ENCODE measurements around the gene PTPRM.
"Not testable (repeated sequence)": the region's sequence is repeated elsewhere in the genome, so short reads cannot be mapped to it uniquely, and the experiment has no call there.

PTPRM gene

GRCh38 chr18:8020132-8020846 is 453.2 kb downstream of the PTPRM start:
- no peak for DNase-seq

- DNase-seq: no peak
Measured at GRCh38 chr18:8029061-8029460, 461.9 kb downstream of the PTPRM start.

DNA sequence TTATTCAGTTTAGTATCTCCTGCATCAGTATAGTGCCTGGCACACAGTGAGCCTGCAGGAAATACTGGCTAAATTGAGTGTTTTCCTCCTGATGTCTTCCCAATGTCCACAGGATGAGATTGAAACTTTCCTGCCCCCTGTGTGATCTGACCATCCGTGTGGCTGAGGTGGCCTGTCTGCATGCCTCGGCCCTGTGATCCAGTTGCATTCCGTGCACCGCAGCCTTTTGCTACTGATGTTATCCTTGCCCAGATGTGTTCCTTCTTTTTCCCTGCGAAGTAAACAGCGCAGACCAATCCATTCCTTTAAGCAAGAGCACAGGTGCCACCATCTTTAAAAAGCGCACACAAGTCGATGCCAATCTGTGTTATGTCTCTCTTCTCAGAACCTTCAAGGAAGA is 462.6 kb downstream of the PTPRM start:
- no peak for DNase-seq

- DNase-seq: no peak
Measured at GRCh38 chr18:8030201-8030600, 463.1 kb downstream of the PTPRM start.

GRCh38 chr18:8031496-8031895 is 464.4 kb downstream of the PTPRM start:
- DNase-seq: no peak

GRCh38 chr18:8034674-8035073 is 467.6 kb downstream of the PTPRM start:
- no peak for DNase-seq

- no peak for DNase-seq
Measured at GRCh38 chr18:8036551-8036950, 469.4 kb downstream of the PTPRM start.

DNA sequence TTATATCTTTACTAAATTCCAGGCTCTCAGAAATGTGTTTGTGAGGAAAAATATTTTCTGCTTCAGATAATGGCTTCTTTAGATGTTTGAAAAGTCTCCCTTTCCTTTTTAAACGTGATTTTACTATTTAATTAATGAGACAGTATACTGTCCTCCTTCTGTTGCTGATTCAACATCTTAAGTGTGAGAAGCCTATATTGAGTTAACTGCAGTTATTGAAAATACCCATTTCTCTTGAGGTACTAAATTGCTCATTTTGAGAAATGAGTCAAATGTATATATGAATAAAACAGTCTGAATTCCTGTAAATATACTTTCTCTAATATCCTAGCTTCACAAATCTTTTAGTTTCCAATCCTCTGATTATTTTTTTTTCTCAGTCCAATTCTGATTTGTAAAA is 470.2 kb downstream of the PTPRM start:
- no peak for DNase-seq

DNA sequence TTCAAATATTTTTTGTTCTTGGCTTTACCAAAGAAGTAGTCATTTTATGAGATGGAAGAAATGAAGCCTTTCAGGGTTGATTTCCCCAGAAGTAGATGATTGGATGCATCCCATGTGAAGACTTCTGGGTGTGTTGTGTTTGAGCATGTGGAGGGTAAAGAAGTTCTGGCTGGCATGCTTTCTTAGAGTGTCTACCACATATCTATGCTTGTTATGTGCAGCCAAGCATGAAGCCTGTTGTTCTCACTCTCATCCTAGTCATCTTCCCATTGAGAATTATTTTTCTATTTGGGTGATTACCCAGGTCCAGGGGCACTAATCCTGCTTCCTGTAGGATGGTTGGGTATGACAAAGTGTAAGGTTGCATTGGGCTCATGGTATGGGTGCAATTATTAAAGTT is 472.9 kb downstream of the PTPRM start:
- no peak for DNase-seq

DNA sequence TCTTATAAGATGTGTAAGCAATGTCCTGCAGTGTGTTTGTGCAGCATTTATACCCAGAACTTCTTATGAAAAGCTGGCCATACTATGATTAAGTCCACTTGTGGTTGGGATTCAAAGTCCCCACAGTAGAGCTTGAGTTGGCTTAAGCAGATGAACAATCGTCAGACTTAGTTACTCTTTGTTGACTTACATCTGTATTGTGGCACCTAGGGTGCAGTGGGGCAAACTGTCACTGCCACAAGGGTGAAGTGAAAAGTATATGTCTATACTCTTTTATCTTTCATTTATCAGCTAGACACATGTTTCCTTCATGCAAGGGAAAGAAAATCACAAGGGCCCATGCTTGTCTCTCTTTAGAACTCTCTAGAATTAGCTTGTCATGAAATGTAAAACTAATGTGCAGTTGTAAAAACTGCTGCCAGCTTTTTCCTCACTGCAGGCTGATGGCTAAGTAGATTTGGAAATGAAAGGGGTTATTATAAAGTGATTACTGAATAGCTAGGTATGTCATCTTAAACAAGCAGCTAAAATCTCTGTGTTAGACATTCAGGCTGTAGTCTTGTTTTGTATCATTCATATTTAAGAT is 474.5 kb downstream of the PTPRM start:
- no peak for DNase-seq

GRCh38 chr18:8044004-8044403 is 476.9 kb downstream of the PTPRM start:
- no peak for DNase-seq

GRCh38 chr18:8045160-8045883 is 478.2 kb downstream of the PTPRM start:
- DNase-seq: no peak

- DNase-seq: no peak
Measured at GRCh38 chr18:8045884-8046281, 478.8 kb downstream of the PTPRM start.

- no peak for DNase-seq
Measured at GRCh38 chr18:8046441-8046840, 479.3 kb downstream of the PTPRM start.

DNA sequence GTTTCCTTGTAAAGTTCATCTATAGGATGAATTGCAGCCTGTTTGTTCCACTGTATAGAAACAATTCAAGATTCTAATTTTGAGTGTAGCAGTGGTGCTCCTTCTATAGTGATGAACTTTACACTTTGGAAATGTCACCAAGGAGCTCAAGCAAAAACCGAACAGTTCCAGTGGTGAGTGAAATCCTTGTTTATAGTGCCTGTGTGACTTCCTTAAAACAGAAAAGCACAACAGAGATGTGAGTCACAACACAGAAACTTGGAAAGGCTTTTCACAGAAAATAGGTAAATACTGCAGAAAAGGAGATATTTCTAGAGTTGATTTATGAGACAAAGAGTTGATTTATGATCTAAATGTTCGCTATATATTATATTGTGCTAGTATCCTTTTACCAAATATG is 482.0 kb downstream of the PTPRM start:
- no peak for DNase-seq

GRCh38 chr18:8050616-8051329 is 483.7 kb downstream of the PTPRM start:
- no peak for DNase-seq

DNA sequence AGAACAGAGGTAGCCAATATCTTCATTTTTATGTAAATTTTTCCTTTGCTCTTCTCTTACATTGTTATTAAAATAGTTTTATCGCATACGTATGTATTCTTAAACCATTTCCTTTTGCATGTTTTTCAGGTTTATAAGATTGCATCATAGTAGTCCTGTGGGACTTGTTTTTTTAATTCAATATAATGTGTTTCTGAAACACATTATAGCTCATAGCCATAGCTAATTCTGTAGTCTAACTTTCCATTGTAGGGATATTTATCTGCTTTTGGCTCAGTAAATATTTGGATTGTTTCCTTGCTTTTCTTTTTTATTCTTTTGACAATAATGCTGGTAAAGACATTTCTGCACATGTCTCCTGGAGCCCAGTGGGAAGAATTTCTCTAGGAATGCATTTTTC is 484.3 kb downstream of the PTPRM start:
- no peak for DNase-seq

DNA sequence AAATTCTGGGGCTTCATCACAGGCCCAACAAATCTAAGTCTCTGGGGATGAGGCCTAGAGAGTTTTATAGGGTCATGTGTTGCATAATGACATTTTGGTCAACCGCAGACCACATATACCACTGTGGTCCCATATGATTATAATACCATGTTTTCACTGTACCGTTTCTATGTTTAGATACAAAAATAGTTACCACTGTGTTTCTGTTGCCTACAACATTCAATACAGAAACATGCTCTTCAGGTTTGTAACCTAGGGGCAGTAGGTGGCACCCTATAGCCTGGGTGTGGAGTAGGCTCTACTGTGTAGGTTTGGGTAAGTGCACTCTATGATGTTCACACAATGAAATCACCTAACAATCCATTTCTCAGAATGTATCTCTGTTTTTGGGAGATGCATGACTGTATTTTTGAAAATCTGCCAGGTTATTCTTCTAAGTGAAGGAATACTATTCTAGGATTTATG is 485.2 kb downstream of the PTPRM start:
- DNase-seq: no peak

GRCh38 chr18:8056723-8057122 is 489.6 kb downstream of the PTPRM start:
- no peak for DNase-seq

DNA sequence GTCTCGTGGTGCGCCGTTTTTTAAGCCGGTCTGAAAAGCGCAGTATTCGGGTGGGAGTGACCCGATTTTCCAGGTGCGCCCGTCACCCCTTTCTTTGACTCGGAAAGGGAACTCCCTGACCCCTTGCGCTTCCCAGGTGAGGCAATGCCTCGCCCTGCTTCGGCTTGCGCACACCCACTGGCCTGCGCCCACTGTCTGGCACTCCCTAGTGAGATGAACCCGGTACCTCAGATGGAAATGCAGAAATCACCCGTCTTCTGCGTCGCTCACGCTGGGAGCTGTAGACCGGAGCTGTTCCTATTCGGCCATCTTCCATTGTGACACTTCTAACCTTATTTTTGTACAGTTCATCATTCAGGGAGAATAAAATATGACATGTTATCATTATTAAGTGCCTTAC is 496.0 kb downstream of the PTPRM start:
- DNase-seq: not testable (repeated sequence)

DNA sequence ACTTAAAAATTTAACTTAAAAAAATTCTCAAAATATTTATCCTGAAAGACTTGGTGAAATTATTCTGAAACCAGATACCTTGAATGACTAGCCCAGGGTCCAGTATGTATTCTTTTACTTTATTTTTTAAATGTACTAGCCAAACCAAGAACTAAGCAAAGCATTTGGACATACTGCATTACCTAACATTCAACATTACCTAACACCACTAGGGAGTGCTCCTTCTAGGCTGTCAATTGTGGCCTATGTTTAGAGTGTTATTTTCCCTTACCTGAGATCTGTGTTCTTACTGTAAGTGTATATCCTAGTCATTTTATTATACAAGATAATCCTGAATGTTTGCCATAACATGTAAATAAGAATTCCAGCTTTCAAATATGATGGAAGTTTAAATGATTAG is 496.6 kb downstream of the PTPRM start:
- no peak for DNase-seq

- no peak for DNase-seq
Measured at GRCh38 chr18:8065284-8065683, 498.2 kb downstream of the PTPRM start.

GRCh38 chr18:8065773-8066172 is 498.7 kb downstream of the PTPRM start:
- DNase-seq: no peak

DNA sequence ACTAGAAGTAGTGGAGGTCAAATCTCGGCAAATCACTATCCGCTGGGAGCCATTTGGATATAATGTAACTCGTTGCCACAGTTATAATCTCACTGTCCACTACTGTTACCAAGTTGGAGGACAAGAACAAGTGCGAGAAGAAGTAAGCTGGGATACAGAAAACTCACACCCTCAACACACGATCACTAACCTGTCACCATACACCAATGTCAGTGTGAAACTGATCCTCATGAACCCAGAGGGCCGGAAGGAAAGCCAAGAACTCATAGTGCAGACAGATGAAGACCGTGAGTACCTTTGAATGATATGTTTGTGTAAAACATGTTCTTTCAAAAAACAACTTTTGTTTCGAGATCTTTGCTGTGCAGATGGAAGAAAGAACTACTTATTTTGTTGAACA is 502.6 kb downstream of the PTPRM start:
- DNase-seq: no peak

Data from NCI-H345 (cell line).